Measurements from ENCODE around the gene CA6. TPM values are rescaled to one million over a fixed set of nuclear protein-coding genes. Genes with fewer than 3 reads are reported as not detected.
"Not testable (repeated sequence)": the region's sequence is repeated elsewhere in the genome, so short reads cannot be mapped to it uniquely, and the experiment has no call there.

The CA6 gene
- total RNA-seq, 1 donor from 2014 or later, result not detected

GRCh38 chr1:8911416-8912309 lies 34.0 kb upstream of the CA6 start:
- Histone ChIP-seq H3K27me3 (ENCODE audit: control insufficient read depth, insufficient read depth, low read length) (no peaks in the 10 kb centered on the region), H3K4me3 (ENCODE audit: low read depth, low read length) (no peak overlapping the region), H3K36me3 (ENCODE audit: control insufficient read depth, insufficient read depth, low read length) (no peaks in the 10 kb centered on the region)
- no peak for TF ChIP-seq CTCF (IDR thresholded peaks at IDR 0.05; ENCODE audit: insufficient read depth, low read length, poor library complexity, severe bottlenecking)
- no peak for DNase-seq (ENCODE audit: low read depth)

DNA sequence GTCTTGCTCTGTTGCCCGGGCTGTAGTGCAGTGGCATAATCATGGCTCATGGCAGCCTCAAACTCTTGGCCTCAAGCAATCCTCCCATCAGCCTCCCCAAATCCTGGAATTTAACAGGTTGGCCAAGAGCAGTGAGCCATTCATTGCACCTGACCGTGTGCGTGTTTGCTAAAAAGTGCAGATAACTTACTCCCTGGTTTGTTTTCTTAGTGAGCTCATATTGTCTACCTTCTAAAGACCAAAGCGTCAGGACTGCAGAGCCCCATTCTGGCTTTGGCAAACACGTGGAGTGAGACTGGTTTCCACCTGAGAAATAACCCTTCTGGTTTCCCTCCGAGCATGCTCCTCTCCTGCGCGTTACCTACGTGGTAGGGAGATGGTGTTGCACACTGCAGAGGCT lies 32.2 kb upstream of the CA6 start:
- DNase-seq (ENCODE audit: low read depth), result no peak
- TF ChIP-seq CTCF (IDR thresholded peaks at IDR 0.05; ENCODE audit: insufficient read depth, low read length, poor library complexity, severe bottlenecking), result no peak
- Histone ChIP-seq H3K27me3 (ENCODE audit: control insufficient read depth, insufficient read depth, low read length) (no peaks in the 10 kb centered on the region), H3K4me3 (ENCODE audit: low read depth, low read length) (no peak overlapping the region), H3K36me3 (ENCODE audit: control insufficient read depth, insufficient read depth, low read length) (no peaks in the 10 kb centered on the region)

GRCh38 chr1:8914466-8914865 lies 31.2 kb upstream of the CA6 start:
- H3K4me3 ChIP-seq (ENCODE audit: low read depth, low read length), result no peak overlapping the region
- no peak for DNase-seq (ENCODE audit: low read depth)
- no peaks in the 10 kb centered on the region for H3K36me3 ChIP-seq (ENCODE audit: control insufficient read depth, insufficient read depth, low read length)
- TF ChIP-seq CTCF (IDR thresholded peaks at IDR 0.05; ENCODE audit: insufficient read depth, low read length, poor library complexity, severe bottlenecking), result no peak
- no peaks in the 10 kb centered on the region for H3K27me3 ChIP-seq (ENCODE audit: control insufficient read depth, insufficient read depth, low read length)

- DNase-seq (ENCODE audit: low read depth), result no peak
- Histone ChIP-seq H3K36me3 (ENCODE audit: control insufficient read depth, insufficient read depth, low read length) (no peaks in the 10 kb centered on the region), H3K27me3 (ENCODE audit: control insufficient read depth, insufficient read depth, low read length) (no peaks in the 10 kb centered on the region), H3K4me3 (ENCODE audit: low read depth, low read length) (no peak overlapping the region)
- TF ChIP-seq CTCF (IDR thresholded peaks at IDR 0.05; ENCODE audit: insufficient read depth, low read length, poor library complexity, severe bottlenecking), result no peak
These were observed 30.2 kb upstream of the CA6 start for GRCh38 chr1:8915446-8915845.

DNA sequence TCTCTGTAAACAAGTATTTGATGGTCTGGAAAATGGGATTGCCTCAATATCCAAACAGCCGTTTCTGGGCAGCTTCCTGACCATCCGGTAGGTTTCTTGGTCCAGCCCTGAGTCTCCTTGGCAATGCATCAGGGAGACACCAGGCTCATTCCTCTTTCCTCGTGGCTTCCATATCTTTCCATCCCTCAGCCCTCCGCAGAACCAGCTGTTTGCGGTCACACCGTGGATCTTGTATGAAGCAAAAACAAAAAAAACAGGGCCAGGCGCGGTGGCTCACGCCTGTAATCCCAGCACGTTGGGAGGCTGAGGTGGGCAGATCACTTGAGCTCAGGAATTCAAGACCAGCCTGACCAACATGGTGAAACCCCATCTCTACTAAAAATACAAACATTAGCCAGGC lies 28.1 kb upstream of the CA6 start:
- not testable (repeated sequence) for H3K4me3 ChIP-seq (ENCODE audit: low read depth, low read length); H3K27me3 ChIP-seq (ENCODE audit: control insufficient read depth, insufficient read depth, low read length); DNase-seq (ENCODE audit: low read depth); H3K36me3 ChIP-seq (ENCODE audit: control insufficient read depth, insufficient read depth, low read length)

DNA sequence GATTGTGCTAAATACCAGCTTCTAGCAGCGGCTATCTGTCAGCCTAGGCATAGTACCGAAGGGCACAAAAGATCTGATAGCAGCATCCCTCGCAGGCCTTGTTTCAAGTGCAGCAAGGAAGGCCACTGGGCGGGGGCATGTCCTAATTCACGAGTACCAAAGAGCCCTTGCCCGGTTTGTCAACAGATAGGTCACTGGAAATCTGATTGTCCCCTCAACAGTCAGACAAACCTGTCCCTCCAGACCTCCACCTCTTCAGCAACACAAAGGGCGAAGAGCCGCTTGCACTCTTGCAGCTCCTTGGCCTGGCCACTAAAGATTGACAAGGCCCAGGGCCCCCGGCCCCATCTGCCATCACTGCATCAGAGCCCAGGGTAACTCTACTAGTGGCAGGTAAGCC lies 22.7 kb upstream of the CA6 start:
- H3K36me3 ChIP-seq (ENCODE audit: control insufficient read depth, insufficient read depth, low read length), result no peaks in the 10 kb centered on the region
- TF ChIP-seq CTCF (IDR thresholded peaks at IDR 0.05; ENCODE audit: insufficient read depth, low read length, poor library complexity, severe bottlenecking), result no peak
- no peak for DNase-seq (ENCODE audit: low read depth)
- no peak overlapping the region for H3K4me3 ChIP-seq (ENCODE audit: low read depth, low read length)
- H3K27me3 ChIP-seq (ENCODE audit: control insufficient read depth, insufficient read depth, low read length), result peaks cover 4% of the 10 kb centered on the region
